ENCODE data around the gene TFDP2.
"Not testable (repeated sequence)": the region's sequence is repeated elsewhere in the genome, so short reads cannot be mapped to it uniquely, and the experiment has no call there.

- TF ChIP-seq CTCF, POLR2A (IDR thresholded peaks at IDR 0.05): not testable (repeated sequence)
These were observed 174.6 kb downstream of the TFDP2 start for GRCh38 chr3:141974777-141975176.
